H1 (cell line): Measurements from ENCODE around the gene ATP5MC2. TPM values are rescaled to one million over a fixed set of nuclear protein-coding genes. Genes with fewer than 3 reads are reported as not detected.

ENCODE experiments used
- EGR1 ChIP-seq: IDR thresholded peaks from 2 replicates; pipeline ENCODE4 v1.6.1; 2011; ENCODE audit warnings: low read depth, low read length, borderline replicate concordance
- JUN ChIP-seq: IDR thresholded peaks from 2 replicates; pipeline ENCODE4 v1.6.1; 2011; ENCODE audit warnings: low read depth, mild to moderate bottlenecking, improper control_type of control experiment, low read length
- KDM5A ChIP-seq: fragments of 200-600 bp; IDR thresholded peaks from 2 replicates; pipeline ENCODE4 v1.7.1; 2012; ENCODE audit warnings: mild to moderate bottlenecking, low read length, inconsistent platforms, mixed read lengths
- MAFK ChIP-seq: IDR thresholded peaks from 2 replicates; pipeline ENCODE4 v1.6.1; 2012; ENCODE audit warnings: low read depth, mild to moderate bottlenecking, improper control_type of control experiment, low read length
- NANOG ChIP-seq: IDR thresholded peaks from 2 replicates; pipeline ENCODE4 v1.6.1; 2011; ENCODE audit warnings: low read length, low read depth, mild to moderate bottlenecking, inconsistent platforms; ENCODE audit not compliant: insufficient read depth, poor library complexity, severe bottlenecking
- SUZ12 ChIP-seq: fragments of 200-600 bp; sonication (generic); IDR thresholded peaks from 2 replicates; pipeline ENCODE4 v1.6.1; 2012; ENCODE audit warnings: mild to moderate bottlenecking, inconsistent platforms, low read length, moderate library complexity, mixed read lengths
- USF2 ChIP-seq: IDR thresholded peaks from 2 replicates; pipeline ENCODE4 v1.6.1; 2011; ENCODE audit warnings: low read length, improper control_type of control experiment
- polyA plus RNA-seq, 7 experiments: library from polyadenylated mRNA; depleted of rRNA in 3 of 7; stranded (reverse) in 5 of 7; unstranded in 2 of 7; fragments of >200 nt in 5 of 7; fragments of 200-250 nt in 2 of 7; gene quantifications; 1 replicate in 5 of 7; 2 replicates in 1 of 7; 4 replicates in 1 of 7; pipeline versions ENCODE4 v1.2.1 to v1.2.3, GENCODE V29; 2011 to 2013; ENCODE audit warnings: missing spikeins in 2 of 7, mixed read lengths in 2 of 7
- total RNA-seq: library from RNA; stranded (reverse); fragmentation: NEBNext Ultra II Directional; extraction: Animal tissue kit (Norgen Biotek cat#: 25700); gene quantifications from 2 replicates; pipeline ENCODE4 v1.2.1, GENCODE V29; 2021

The ATP5MC2 gene
- total and polyA plus RNA-seq, 2 of the 8 experiments (the other 6 are each of a cell fraction or from before 2014, with no cell fraction given), result 408 to 952 TPM

GRCh38 chr12:53684654-53685220, 8.9 kb upstream of the ATP5MC2 start (continued):
- TF ChIP-seq USF2 (no peak), EGR1 (no peak), NANOG (no peak), JUN (no peak), MAFK (no peak), KDM5A (no peak), SUZ12 (no peak)
- TF ChIP-seq, all 59 proteins: peak for 0
